Measurements from ENCODE around the gene PDLIM7. TPM values are rescaled to one million over a fixed set of nuclear protein-coding genes. Genes with fewer than 3 reads are reported as not detected.

Gene PDLIM7
- total RNA-seq, 2 donors from 2014 or later: 87.5 to 93.9 TPM

DNA sequence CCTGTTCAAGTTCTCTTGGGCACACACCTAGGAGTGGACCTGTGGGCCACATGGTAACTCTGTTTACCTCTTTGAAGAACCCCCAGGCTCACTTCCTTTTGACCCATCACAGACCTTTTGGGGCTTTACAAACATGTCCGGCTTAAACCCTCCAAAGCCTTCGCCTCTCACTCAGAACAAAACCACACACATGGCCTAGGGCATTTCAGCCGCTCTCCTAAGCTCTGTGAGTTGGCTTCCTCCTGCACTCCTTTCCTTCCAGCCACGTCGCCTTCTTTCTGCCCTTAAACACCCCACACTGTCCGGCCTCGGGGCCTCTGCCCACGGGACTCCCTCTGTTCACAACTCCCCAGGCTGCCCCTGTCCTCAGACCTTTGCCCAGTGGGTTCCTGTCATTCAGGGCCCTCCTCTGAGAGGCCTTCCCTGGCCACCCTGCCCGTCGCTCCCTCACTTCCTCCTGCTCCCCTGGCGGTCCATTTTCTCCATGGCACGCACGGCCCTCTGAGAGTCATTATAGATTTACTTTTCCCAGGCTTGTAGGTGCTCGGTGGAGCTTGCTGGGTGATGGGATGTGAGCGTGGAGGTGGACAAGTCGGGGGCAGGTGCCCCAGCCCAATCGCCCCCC lies 10.3 kb upstream of the PDLIM7 start:
- Mint-ChIP-seq H3K27ac (no peak overlapping the region), H3K9me3 (no peaks in the 10 kb centered on the region), H3K4me3 (no peak overlapping the region), H3K27me3 (ENCODE audit: low read depth) (no peaks in the 10 kb centered on the region), H3K4me1 (ENCODE audit: low read depth) (peaks cover 7% of the 10 kb centered on the region), H3K36me3 (ENCODE audit: insufficient read depth in 2 of 2) (peaks cover 0 to 6% of the 10 kb centered on the region in 2 donors)
- DNase-seq (no peak), ATAC-seq (replicated peaks in 1 of 2) (no peak)

DNA sequence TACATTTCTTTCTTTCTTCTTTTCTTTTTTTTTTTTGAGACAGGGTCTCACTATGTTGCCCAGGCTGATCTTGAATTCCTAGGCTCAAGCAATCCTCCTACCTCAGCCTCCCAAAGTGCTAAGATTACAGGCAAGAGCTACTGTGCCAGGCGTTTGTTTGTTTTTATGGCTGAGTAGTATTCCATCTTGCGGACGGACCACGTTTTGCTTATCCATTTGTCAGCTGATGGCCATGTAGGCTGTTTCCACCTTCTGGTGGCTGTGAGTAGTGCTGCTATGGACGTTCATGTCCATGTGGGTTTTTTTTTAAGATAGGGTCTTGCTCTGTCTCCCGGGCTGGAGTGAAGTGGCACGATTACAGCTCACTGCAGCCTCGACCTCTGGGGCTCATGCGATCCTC lies 9.8 kb upstream of the PDLIM7 start:
- ATAC-seq (replicated peaks in 1 of 2): no peak
- H3K36me3 Mint-ChIP-seq (ENCODE audit: insufficient read depth in 2 of 2): peaks cover 0 to 6% of the 10 kb centered on the region in 2 donors
- H3K4me1 Mint-ChIP-seq (ENCODE audit: low read depth): peaks cover 7% of the 10 kb centered on the region
- no peak overlapping the region for H3K27ac Mint-ChIP-seq
- no peak overlapping the region for H3K4me3 Mint-ChIP-seq
- DNase-seq: no peak
- H3K27me3 Mint-ChIP-seq (ENCODE audit: low read depth): no peaks in the 10 kb centered on the region
- H3K9me3 Mint-ChIP-seq: no peaks in the 10 kb centered on the region

DNA sequence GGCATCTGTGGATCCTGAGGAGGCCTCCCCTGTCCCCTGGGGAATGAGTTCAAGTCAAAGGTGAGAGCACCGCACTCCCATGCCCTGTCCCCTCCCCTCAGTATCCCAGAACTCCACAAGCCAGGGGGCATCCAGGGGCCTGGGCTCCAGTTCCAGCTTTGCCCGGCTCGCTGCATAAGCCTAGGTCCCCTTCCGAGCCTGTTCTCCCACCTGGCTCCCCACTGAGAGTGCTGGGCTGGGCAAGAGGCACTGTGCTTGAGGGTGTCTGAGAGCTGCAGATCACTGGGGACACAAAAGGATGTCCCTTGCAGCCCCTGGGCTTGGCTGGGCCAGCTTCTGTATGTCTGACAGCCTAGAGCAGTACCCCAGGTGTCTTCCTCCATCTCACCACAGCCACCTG lies 7.7 kb upstream of the PDLIM7 start:
- Mint-ChIP-seq H3K27me3 (ENCODE audit: low read depth) (no peaks in the 10 kb centered on the region), H3K36me3 (ENCODE audit: insufficient read depth in 2 of 2) (no peaks in the 10 kb centered on the region), H3K4me3 (no peak overlapping the region), H3K27ac (no peak overlapping the region), H3K4me1 (ENCODE audit: low read depth) (peaks cover 9% of the 10 kb centered on the region), H3K9me3 (no peaks in the 10 kb centered on the region)
- DNase-seq (no peak), ATAC-seq (replicated peaks in 1 of 2) (no peak)

DNA sequence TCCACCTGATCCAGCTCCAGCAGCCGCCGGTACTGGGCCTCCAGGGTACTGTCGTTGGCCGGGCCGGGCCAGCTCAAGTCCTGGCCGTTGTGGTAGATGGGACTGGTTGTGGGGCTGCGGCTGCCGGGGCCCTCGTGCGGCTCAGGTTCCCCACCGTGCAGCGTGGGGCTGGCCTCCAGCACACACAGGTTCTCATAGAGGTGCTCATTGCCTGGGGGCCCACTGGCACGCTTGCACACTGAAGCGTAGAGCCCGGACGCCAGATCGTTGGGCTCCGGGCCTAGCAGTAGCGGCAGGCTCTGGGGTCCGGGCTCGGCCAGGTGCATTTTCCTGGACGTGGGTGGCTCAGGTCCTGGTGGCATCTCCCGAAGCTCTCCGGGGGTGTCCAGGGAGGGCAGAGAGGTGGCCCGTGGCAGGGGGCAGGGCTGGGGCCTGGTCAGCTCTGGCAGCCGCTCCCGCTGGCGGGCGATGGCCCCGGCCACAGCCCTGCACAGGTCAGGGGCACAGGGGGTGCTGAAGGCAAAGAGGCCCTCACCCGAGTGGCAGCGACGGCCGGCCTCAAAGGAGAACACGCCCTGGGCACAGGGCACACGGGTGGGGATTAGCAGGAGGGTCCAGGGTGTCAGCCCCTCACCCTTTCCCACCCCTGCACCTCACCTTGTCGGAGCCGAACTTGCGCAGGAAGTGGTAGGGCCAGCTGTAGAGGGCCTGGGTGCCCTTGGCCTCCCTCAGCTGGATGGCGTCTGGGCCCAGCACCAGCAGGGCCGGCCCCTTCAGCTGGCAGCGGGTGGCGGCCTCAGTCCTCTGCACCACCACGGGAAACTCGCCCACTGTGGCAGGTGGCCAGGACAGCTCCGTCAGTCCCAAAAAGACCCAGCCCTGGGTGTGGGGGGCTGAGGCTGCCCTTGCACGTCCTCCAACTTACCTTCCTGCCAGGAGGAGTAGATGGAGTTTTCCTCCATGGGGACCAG lies 7.0 kb upstream of the PDLIM7 start:
- H3K27me3 Mint-ChIP-seq (ENCODE audit: low read depth): peaks cover 7% of the 10 kb centered on the region
- no peak overlapping the region for H3K27ac Mint-ChIP-seq
- H3K4me1 Mint-ChIP-seq (ENCODE audit: low read depth): peaks cover 4% of the 10 kb centered on the region
- no peaks in the 10 kb centered on the region for H3K9me3 Mint-ChIP-seq
- H3K36me3 Mint-ChIP-seq (ENCODE audit: insufficient read depth in 2 of 2): no peaks in the 10 kb centered on the region
- DNase-seq (no peak), ATAC-seq (replicated peaks in 1 of 2) (no peak)
- no peak overlapping the region for H3K4me3 Mint-ChIP-seq

DNA sequence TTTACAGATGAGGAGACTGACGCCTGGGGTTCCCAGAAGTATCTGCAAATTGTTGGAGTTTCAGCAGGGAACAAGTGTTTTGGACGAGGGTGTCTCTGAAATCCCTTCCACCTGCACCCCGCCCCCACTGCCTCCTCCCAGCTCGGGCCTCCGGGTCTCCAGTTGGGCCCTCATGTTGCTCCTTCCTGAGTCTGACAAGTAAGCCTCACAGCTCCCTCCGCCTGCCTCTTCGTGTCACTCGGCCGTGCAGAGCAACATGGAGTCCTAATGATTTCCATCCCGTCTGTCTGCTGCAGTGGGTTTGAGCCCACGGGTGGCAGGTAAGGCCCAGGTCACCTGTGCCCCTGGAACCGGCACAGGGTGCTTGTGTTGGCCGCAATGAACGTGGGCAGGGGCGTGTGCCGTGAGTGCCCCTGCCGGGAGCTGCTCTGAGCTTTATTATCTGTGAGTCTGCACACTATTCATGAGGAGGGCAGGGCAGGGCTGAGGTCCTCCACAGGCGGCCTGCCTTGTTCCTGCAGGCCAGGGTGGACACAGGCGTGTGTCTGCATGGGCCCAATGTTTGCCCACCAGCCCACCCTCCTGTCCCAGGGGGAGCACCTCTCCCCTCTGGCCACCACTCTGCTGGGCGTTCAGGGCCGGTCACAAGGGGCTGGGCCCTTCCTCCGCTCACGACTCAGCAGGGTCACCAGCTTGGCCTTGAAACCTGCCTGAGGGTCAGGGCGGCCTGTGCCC lies 6.1 kb upstream of the PDLIM7 start:
- Mint-ChIP-seq H3K9me3 (no peaks in the 10 kb centered on the region), H3K4me1 (ENCODE audit: low read depth) (peaks cover 9% of the 10 kb centered on the region), H3K27me3 (ENCODE audit: low read depth) (peaks cover 15% of the 10 kb centered on the region), H3K4me3 (no peak overlapping the region), H3K36me3 (ENCODE audit: insufficient read depth in 2 of 2) (no peaks in the 10 kb centered on the region), H3K27ac (no peak overlapping the region)
- DNase-seq (no peak), ATAC-seq (replicated peaks in 1 of 2) (no peak)

DNA sequence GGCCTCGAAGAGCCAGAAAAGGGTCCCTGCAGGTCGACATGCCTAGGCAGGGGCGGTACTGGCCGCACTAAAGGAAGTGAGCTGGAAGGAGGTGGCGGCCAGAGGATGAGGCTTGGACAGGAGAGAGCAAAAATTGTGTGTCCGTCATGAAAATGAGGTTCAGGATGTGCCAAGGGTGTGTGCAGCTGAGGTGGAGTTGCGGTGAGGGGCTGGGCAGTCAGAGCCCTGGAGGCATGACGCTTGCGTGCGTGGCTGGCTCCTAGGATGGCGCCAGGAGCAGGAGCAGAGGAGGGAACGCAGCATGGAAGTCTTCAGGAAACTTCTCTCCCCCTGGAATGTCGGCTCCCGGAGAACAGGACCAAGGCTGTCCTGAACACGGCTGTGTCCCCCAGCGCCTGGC lies 5.5 kb upstream of the PDLIM7 start:
- Mint-ChIP-seq H3K4me3 (no peak overlapping the region), H3K27me3 (ENCODE audit: low read depth) (peaks cover 21% of the 10 kb centered on the region), H3K36me3 (ENCODE audit: insufficient read depth in 2 of 2) (no peaks in the 10 kb centered on the region), H3K27ac (no peak overlapping the region), H3K4me1 (ENCODE audit: low read depth) (peaks cover 13% of the 10 kb centered on the region), H3K9me3 (no peaks in the 10 kb centered on the region)
- DNase-seq (no peak), ATAC-seq (replicated peaks in 1 of 2) (no peak)

DNA sequence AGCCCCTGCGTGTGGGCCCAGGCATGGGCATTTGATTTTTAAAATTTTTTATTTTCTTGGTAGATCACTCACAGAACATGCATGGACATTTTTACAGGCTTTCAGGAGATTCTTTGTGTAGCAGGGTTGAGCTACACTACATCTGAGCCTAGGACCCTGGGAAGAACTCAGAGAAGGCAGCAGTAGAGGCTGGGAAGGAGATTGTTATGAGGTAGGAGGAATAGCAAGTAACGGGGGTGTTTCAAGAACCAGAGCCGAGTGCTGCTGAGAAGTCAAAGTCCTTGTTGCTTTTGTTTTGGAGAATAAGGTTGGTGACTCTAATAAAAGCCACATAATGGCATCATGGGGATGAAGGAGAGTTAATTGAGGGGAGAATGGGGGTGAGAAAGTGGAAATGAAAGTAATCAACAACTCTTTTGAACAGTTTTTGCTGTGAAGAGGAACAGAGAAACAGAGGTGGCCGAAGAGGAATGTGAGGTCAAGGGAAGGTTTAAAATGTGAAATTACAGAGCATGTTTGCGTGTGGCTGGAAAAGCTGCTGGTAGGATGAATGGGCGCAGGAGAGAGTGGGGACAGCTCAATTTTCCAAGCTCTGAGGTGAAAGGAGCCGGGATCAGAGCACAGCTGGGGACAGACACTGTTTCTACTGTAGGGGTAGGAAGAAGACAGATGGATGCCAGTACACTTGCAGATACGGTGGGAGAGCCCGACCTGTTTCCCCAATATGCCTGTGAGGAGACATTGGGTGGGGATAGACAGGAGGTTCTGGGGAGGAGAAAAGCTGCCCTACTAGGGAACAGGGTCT lies 4.7 kb upstream of the PDLIM7 start:
- H3K4me1 Mint-ChIP-seq (ENCODE audit: low read depth): peaks cover 13% of the 10 kb centered on the region
- H3K9me3 Mint-ChIP-seq: no peaks in the 10 kb centered on the region
- no peaks in the 10 kb centered on the region for H3K36me3 Mint-ChIP-seq (ENCODE audit: insufficient read depth in 2 of 2)
- DNase-seq (no peak), ATAC-seq (replicated peaks in 1 of 2) (no peak)
- H3K4me3 Mint-ChIP-seq: no peak overlapping the region
- H3K27ac Mint-ChIP-seq: no peak overlapping the region
- peaks cover 25% of the 10 kb centered on the region for H3K27me3 Mint-ChIP-seq (ENCODE audit: low read depth)

DNA sequence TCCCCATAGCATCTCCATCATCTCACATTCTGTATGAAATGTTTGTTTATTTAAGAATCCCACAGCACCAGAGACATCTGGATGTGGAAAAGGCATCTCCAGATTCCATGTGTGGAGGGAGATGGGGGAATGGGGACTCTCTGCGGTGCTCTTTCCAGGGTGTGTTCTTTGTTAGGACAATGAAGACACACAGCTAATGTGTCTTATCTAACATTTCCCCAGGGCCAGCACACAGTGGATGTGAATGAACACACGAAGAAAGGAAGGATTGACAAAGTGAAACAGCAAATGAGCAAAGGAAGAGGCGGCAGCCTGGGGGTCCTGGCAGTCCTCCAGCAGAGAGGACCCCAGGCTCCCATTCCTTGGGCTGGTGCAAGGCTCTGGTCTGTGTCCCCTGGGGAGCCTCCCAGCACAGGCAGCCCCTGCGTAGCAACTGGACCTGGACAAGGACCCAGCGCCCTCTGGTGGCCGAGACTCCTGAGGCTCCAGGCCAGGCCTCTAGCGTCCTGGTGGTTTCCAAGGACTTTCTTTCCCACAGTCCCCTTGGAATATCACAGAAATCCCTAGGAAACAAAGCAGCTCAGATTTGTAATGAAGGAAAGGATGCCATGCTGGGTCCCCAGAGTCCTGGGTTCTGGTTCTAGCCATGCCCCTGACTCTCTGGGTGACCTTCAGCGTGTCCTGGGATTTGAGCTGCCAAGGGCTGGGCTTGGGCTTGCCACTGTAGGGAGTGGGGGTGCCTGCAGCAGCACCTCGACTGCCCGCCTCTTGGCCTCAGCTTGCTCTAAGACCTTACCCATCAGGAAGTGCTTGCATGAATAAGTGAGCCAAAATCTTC lies 3.5 kb upstream of the PDLIM7 start:
- H3K4me1 Mint-ChIP-seq (ENCODE audit: low read depth): peaks cover 19% of the 10 kb centered on the region
- peaks cover 25% of the 10 kb centered on the region for H3K27me3 Mint-ChIP-seq (ENCODE audit: low read depth)
- H3K9me3 Mint-ChIP-seq: no peaks in the 10 kb centered on the region
- H3K27ac Mint-ChIP-seq: no peak overlapping the region
- no peak overlapping the region for H3K4me3 Mint-ChIP-seq
- DNase-seq (peak; percentile 88), ATAC-seq (replicated peaks in 1 of 2) (peak; percentile 24 to 34)
- H3K36me3 Mint-ChIP-seq (ENCODE audit: insufficient read depth in 2 of 2): no peaks in the 10 kb centered on the region

DNA sequence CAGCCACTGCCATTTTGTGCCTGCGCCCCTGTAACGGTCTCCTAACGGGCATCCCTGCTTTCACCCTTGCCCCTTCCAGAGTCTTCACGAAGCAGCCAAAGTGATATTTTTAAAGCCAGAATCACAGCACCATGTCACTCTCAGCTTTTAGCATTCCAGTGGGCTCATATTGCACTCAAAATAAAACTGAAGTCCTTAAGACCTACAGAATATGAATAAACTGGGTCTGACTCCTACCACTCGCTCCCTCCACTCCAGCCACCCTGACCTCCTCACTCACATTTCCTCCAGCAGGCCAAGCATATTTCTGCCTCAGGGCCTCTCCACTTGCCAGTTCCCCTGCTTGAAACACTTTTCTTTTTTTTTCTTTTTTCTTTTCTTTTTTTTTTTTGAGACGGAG lies 2.4 kb upstream of the PDLIM7 start:
- DNase-seq (no peak), ATAC-seq (replicated peaks in 1 of 2) (no peak)
- H3K27me3 Mint-ChIP-seq (ENCODE audit: low read depth): peaks cover 25% of the 10 kb centered on the region
- peaks cover 26% of the 10 kb centered on the region for H3K4me1 Mint-ChIP-seq (ENCODE audit: low read depth)
- H3K27ac Mint-ChIP-seq: no peak overlapping the region
- H3K4me3 Mint-ChIP-seq: no peak overlapping the region
- no peaks in the 10 kb centered on the region for H3K36me3 Mint-ChIP-seq (ENCODE audit: insufficient read depth in 2 of 2)
- no peaks in the 10 kb centered on the region for H3K9me3 Mint-ChIP-seq

DNA sequence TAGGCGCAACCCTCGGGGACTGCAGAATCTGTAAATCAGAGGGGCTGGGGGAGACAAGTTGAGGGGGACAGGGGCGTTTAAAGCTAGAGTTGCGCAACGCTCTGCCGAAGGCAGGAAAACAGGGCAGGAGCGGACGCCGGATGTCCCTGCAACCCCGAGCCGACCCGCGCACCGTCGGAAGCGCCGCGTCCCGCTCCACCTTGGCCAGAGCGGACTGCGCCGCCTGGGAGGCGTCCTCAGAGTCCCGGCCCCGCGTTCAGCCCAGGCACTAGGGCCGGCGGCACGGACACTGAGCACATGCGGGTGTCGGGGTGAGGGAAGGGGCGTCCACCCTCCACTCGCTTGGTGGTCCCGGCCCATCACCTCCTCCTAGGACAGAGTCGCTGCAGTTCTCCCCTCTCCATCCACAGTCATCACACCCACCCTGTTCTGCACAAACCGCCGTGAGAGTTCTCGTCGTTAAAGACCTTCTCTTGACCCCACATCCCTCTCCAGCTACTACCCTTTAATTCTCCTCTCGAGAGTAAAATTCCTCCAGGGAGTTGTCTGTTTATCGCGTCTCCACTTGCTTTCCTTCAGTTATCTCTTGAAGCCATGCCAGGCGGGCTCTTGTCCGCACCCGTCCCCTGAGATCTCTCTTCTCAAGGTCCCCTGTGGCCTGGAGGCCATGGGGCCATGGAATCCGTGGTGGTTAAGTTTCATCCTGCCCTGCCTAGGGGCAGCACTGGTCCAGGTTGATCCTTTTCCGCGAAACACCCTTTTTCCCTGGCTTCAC lies 796 bp upstream of the PDLIM7 start:
- peak overlapping the region; percentile 84 to 85 for H3K4me3 Mint-ChIP-seq
- peaks cover 25% of the 10 kb centered on the region for H3K27me3 Mint-ChIP-seq (ENCODE audit: low read depth)
- peak; percentile 14 to 35 for ATAC-seq (replicated peaks in 1 of 2)
- H3K36me3 Mint-ChIP-seq (ENCODE audit: insufficient read depth in 2 of 2): no peaks in the 10 kb centered on the region
- H3K27ac Mint-ChIP-seq: peak overlapping the region; percentile 61
- DNase-seq: peak; percentile 44 to 61
- H3K4me1 Mint-ChIP-seq (ENCODE audit: low read depth): peaks cover 37% of the 10 kb centered on the region
- H3K9me3 Mint-ChIP-seq: no peaks in the 10 kb centered on the region

DNA sequence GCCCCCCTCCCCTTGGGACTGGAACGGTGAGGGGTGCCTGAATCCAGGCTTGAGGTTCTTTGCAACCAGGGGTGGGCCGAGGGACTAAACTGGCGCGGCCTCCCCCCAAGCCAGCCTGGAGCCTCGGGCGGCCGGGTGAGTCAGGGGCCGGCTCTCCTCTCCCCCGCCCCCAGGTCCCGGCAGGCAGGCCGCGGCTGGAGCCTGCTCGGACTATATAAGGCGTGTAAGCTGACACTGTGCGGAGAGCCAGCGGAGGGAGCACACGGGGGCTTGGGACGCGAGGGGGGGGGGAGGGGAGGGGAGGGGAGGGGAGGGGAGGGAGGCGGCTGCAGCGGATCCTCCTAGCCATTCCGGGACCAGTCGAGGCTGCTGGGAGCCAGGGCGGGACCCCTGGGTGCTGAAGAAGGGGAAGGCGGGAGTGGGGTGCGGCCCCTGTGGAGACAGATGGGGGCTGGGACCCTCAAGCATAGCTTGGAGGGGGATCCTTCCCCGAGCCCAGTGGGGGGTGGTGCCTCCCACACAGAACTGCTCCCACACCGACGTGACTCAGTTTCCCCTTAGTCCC lies 595 bp downstream of the PDLIM7 start:
- DNase-seq: peak; percentile 37 to 52
- H3K36me3 Mint-ChIP-seq (ENCODE audit: insufficient read depth in 2 of 2): no peaks in the 10 kb centered on the region
- H3K4me3 Mint-ChIP-seq: peak overlapping the region; percentile 84 to 85
- peaks cover 37% of the 10 kb centered on the region for H3K4me1 Mint-ChIP-seq (ENCODE audit: low read depth)
- peak in 1 of 2 donors; percentile 18 for ATAC-seq (replicated peaks in 1 of 2)
- no peak overlapping the region for H3K27ac Mint-ChIP-seq
- H3K9me3 Mint-ChIP-seq: no peaks in the 10 kb centered on the region
- peaks cover 25% of the 10 kb centered on the region for H3K27me3 Mint-ChIP-seq (ENCODE audit: low read depth)

All from activated T-cell treated with anti-CD3 and anti-CD28 coated beads, Interleukin-2, amount 50 U/mL, for 72 hours (primary cell).